Measurements from ENCODE around the gene MAK. TPM values are rescaled to one million over a fixed set of nuclear protein-coding genes. Genes with fewer than 3 reads are reported as not detected.
"Not testable (repeated sequence)": the region's sequence is repeated elsewhere in the genome, so short reads cannot be mapped to it uniquely, and the experiment has no call there.

MAK gene
- total and polyA plus RNA-seq, 2 experiments from 2014 or later, result 0.18 to 0.77 TPM

- Histone ChIP-seq H3K9me3 (ENCODE audit: low read depth) (no peaks in the 10 kb centered on the region), H3K27ac (no peak overlapping the region), H3K36me3 (no peaks in the 10 kb centered on the region), H3K4me1 (ENCODE audit: low read depth) (no peaks in the 10 kb centered on the region), H3K27me3 (peaks cover 100% of the 10 kb centered on the region), H3K4me3 (no peak overlapping the region)
- peak in 1 of 2 donors; percentile 6 for DNase-seq (ENCODE audit: low read depth in 1 of 2, low spot score in 1 of 2)
- TF ChIP-seq, protein P1, sequence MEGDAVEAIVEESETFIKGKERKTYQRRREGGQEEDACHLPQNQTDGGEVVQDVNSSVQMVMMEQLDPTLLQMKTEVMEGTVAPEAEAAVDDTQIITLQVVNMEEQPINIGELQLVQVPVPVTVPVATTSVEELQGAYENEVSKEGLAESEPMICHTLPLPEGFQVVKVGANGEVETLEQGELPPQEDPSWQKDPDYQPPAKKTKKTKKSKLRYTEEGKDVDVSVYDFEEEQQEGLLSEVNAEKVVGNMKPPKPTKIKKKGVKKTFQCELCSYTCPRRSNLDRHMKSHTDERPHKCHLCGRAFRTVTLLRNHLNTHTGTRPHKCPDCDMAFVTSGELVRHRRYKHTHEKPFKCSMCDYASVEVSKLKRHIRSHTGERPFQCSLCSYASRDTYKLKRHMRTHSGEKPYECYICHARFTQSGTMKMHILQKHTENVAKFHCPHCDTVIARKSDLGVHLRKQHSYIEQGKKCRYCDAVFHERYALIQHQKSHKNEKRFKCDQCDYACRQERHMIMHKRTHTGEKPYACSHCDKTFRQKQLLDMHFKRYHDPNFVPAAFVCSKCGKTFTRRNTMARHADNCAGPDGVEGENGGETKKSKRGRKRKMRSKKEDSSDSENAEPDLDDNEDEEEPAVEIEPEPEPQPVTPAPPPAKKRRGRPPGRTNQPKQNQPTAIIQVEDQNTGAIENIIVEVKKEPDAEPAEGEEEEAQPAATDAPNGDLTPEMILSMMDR (IDR thresholded peaks at IDR 0.05; ENCODE audit: low read depth, low read length), result no peak
Observed at GRCh38 chr6:10882657-10883171, 44.4 kb upstream of the MAK start.

DNA sequence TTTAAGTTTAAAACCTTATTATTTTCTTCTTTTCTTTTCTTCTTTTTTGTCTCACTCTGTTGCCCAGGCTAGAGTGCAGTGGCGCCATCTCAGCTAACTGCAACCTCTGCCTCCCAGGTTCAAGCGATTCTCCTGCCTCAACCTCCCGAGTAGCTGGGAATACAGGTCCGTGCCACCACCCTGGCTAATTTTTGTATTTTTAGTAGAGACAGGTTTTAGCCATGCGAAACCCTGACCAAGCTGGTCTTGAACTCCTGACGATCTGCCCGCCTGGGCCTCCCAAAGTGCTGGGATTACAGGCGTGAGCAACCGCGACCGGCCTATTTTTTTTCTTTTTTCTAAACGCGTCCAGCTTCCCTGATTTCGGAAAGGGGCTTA is 43.9 kb upstream of the MAK start:
- peaks cover 98% of the 10 kb centered on the region for H3K27me3 ChIP-seq
- not testable (repeated sequence) for H3K4me1 ChIP-seq (ENCODE audit: low read depth); H3K9me3 ChIP-seq (ENCODE audit: low read depth); H3K27ac ChIP-seq; H3K4me3 ChIP-seq; H3K36me3 ChIP-seq; DNase-seq (ENCODE audit: low read depth in 1 of 2, low spot score in 1 of 2)

- H3K27me3 ChIP-seq, result peaks cover 80% of the 10 kb centered on the region
- H3K4me3 ChIP-seq, result no peak overlapping the region
- H3K36me3 ChIP-seq, result no peaks in the 10 kb centered on the region
- H3K4me1 ChIP-seq (ENCODE audit: low read depth), result no peaks in the 10 kb centered on the region
- no peak overlapping the region for H3K27ac ChIP-seq
- H3K9me3 ChIP-seq (ENCODE audit: low read depth), result no peaks in the 10 kb centered on the region
- no peak for DNase-seq (ENCODE audit: low read depth in 1 of 2, low spot score in 1 of 2)
- TF ChIP-seq, protein P1 (IDR thresholded peaks at IDR 0.05; ENCODE audit: low read depth, low read length), result no peak
Observed at GRCh38 chr6:10880366-10880765, 42.0 kb upstream of the MAK start.

- peaks cover 60% of the 10 kb centered on the region for H3K27me3 ChIP-seq
- DNase-seq (ENCODE audit: low read depth in 1 of 2, low spot score in 1 of 2), result no peak
Observed at GRCh38 chr6:10877871-10878270, 39.5 kb upstream of the MAK start.

DNA sequence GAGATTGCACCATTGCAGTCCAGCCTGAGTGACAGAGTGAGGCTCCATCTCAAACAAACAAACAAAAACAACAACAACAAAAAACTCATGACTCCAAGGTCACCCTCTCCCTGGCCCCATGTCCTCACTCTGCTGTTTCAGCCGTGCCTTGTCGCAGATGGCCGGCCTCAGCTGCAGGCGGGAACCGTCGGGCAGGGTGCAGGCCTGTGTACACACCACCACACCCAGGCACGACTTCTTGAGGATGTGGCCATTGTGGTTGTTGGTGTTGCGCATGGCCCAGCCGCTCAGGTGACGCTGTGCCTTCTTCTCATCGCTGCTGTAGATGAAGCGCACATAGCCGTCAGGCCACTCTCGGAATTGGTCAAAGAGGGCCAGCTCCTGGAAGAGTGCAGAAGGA is 38.7 kb upstream of the MAK start:
- H3K27me3 ChIP-seq, result peaks cover 51% of the 10 kb centered on the region

More at GRCh38 chr6:10877871-10878270, 39.5 kb upstream of the MAK start:
- no peak overlapping the region for H3K4me3 ChIP-seq
- TF ChIP-seq, protein P1 (IDR thresholded peaks at IDR 0.05; ENCODE audit: low read depth, low read length), result no peak
- no peaks in the 10 kb centered on the region for H3K4me1 ChIP-seq (ENCODE audit: low read depth)
- H3K27ac ChIP-seq, result no peak overlapping the region
- no peaks in the 10 kb centered on the region for H3K9me3 ChIP-seq (ENCODE audit: low read depth)
- H3K36me3 ChIP-seq, result no peaks in the 10 kb centered on the region

DNA sequence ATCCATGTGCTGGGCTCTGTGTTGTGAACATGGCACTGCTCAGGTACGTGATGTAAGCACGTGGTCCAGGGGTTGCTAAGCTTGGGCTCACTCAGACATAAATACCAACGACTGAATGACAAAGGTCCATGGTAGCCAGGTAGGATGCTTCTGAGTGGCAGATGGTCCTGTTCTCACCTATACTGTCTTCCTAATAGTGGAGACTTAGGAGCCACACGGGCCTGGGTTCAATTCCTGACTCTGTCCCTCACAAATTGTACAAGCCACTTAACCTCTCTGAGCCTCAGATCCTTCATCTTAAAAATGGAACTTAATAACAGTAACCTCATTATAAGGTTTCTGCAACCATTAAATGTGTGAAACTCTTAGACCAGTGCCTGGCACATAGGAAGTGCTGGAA is 36.7 kb upstream of the MAK start:
- H3K4me1 ChIP-seq (ENCODE audit: low read depth), result no peaks in the 10 kb centered on the region
- H3K9me3 ChIP-seq (ENCODE audit: low read depth), result no peaks in the 10 kb centered on the region
- no peaks in the 10 kb centered on the region for H3K36me3 ChIP-seq
- TF ChIP-seq, protein P1 (IDR thresholded peaks at IDR 0.05; ENCODE audit: low read depth, low read length), result no peak
- H3K4me3 ChIP-seq, result no peak overlapping the region
- peaks cover 32% of the 10 kb centered on the region for H3K27me3 ChIP-seq
- no peak for DNase-seq (ENCODE audit: low read depth in 1 of 2, low spot score in 1 of 2)
- no peak overlapping the region for H3K27ac ChIP-seq

More for the DNA sequence above, 38.7 kb upstream of the MAK start:
- TF ChIP-seq, protein P1 (IDR thresholded peaks at IDR 0.05; ENCODE audit: low read depth, low read length), result no peak
- no peak for DNase-seq (ENCODE audit: low read depth in 1 of 2, low spot score in 1 of 2)
- no peak overlapping the region for H3K4me3 ChIP-seq
- no peaks in the 10 kb centered on the region for H3K9me3 ChIP-seq (ENCODE audit: low read depth)
- H3K4me1 ChIP-seq (ENCODE audit: low read depth), result no peaks in the 10 kb centered on the region
- H3K27ac ChIP-seq, result no peak overlapping the region
- no peaks in the 10 kb centered on the region for H3K36me3 ChIP-seq
